Measurements from ENCODE around the gene FGD4. TPM values are rescaled to one million over a fixed set of nuclear protein-coding genes. Genes with fewer than 3 reads are reported as not detected.

FGD4 gene
- total and polyA plus RNA-seq, 9 of the 15 experiments (the other 6 are each of a cell fraction or from before 2014, with no cell fraction given): 0.05 to 0.51 (median 0.27) TPM

DNA sequence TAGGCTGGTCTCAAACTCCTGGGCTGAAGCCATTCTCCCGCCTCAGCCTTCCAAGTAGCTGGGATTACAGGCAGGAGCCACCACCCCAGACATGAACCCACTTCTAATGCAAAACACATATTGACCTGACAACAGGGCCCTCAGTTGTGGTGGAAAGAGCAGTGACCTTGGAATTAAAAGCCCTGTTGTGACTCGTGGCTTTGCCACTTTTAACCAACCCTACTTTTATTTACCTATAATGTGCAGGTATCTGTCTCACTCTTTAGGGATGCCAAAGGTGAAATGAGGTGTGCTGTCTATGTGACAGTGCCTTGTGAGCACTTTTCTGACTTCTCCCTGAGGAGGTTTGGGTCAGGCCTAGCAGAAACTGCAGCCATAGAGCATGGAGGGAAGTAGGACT is 146.9 kb downstream of the FGD4 start:
- no peak overlapping the region for H3K27ac ChIP-seq (ENCODE audit: extremely low read depth, low read depth, low read length)
- 4% methylated on average over 2 of the region's 2 CpGs for WGBS (ENCODE audit: insufficient coverage, low coverage, missing lambda C conversion rate)
- no peak for FAIRE-seq
- H3K9me1 ChIP-seq (ENCODE audit: control insufficient read depth, insufficient read depth, low read length): no peaks in the 10 kb centered on the region
- no peaks in the 10 kb centered on the region for H4K20me1 ChIP-seq (replicated peaks; ENCODE audit: control insufficient read depth, insufficient read depth, low read length)
- TF ChIP-seq RUNX1 (IDR thresholded peaks at IDR 0.05; ENCODE audit: low read depth): no peak
- TF ChIP-seq DPF2 (IDR thresholded peaks at IDR 0.05): no peak
- TF ChIP-seq, protein P1, sequence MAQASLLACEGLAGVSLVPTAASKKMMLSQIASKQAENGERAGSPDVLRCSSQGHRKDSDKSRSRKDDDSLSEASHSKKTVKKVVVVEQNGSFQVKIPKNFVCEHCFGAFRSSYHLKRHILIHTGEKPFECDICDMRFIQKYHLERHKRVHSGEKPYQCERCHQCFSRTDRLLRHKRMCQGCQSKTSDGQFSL (CRISPR knock-in tag; IDR thresholded peaks at IDR 0.05): no peak
- TF ChIP-seq, protein P1 (tag; IDR thresholded peaks at IDR 0.05): no peak
- H3K36me3 ChIP-seq (ENCODE audit: control insufficient read depth, insufficient read depth, low read length): no peaks in the 10 kb centered on the region
- no peak overlapping the region for H3K9ac ChIP-seq (ENCODE audit: insufficient read depth in 1 of 2, low read depth in 2 of 2, low read length in 2 of 2)
- H3K9me3 ChIP-seq (replicated peaks; ENCODE audit: control insufficient read depth, insufficient read depth, low read depth, low read length): no peaks in the 10 kb centered on the region
- intact Hi-C loops (cut with micrococcal nuclease): no loop called here
- in situ Hi-C loops (cut with MboI): no loop called here
- no peak overlapping the region for H2AFZ ChIP-seq (ENCODE audit: low read depth, low read length)
- no peak for DNase-seq (ENCODE audit: extremely low read depth in 1 of 4, low spot score in 3 of 4)
- BruUV-seq (replicated peaks): no TSS peak
- H3K4me2 ChIP-seq (ENCODE audit: insufficient read depth, low read length): no peak overlapping the region
- ChIA-PET CTCF (ENCODE audit: low intra/inter-chr PET ratio) (no interaction called here), POLR2A (interaction anchor here (1.6 kb wide), 1 partner anchor 10 kb away, joined by 3 read pairs; no protein-coding TSS in a partner anchor)
- H3K4me1 ChIP-seq (replicated peaks in 1 of 2; ENCODE audit: control insufficient read depth in 2 of 2, insufficient read depth in 2 of 2, low read length in 2 of 2): no peaks in the 10 kb centered on the region
- ATAC-seq: no peak
- H3K79me2 ChIP-seq (ENCODE audit: control insufficient read depth, insufficient read depth, low read length): no peaks in the 10 kb centered on the region
- H3K4me3 ChIP-seq: no peak overlapping the region
- H3K27me3 ChIP-seq (ENCODE audit: control insufficient read depth in 2 of 2, insufficient read depth in 2 of 2, low read length in 2 of 2): peaks cover 6 to 16% of the 10 kb centered on the region in 2 experiments; a peak in 4 of 5 replicates

- peaks cover 6 to 22% of the 10 kb centered on the region in 2 experiments; a peak in 4 of 5 replicates for H3K27me3 ChIP-seq (ENCODE audit: control insufficient read depth in 2 of 2, insufficient read depth in 2 of 2, low read length in 2 of 2)
- no peak overlapping the region for H3K27ac ChIP-seq (ENCODE audit: extremely low read depth, low read depth, low read length)
- in situ Hi-C loops (cut with MboI) (no loop called here), intact Hi-C loops (cut with micrococcal nuclease) (no loop called here)
- H3K36me3 ChIP-seq (ENCODE audit: control insufficient read depth, insufficient read depth, low read length): no peaks in the 10 kb centered on the region
- 0% methylated on average over 6 of the region's 6 CpGs for WGBS (ENCODE audit: insufficient coverage, low coverage, missing lambda C conversion rate)
- no peaks in the 10 kb centered on the region for H3K9me3 ChIP-seq (replicated peaks; ENCODE audit: control insufficient read depth, insufficient read depth, low read depth, low read length)
- no peak for DNase-seq (ENCODE audit: extremely low read depth in 1 of 4, low spot score in 3 of 4)
- no peak overlapping the region for H3K4me3 ChIP-seq
- H3K9me1 ChIP-seq (ENCODE audit: control insufficient read depth, insufficient read depth, low read length): no peaks in the 10 kb centered on the region
- no peaks in the 10 kb centered on the region for H3K4me1 ChIP-seq (replicated peaks in 1 of 2; ENCODE audit: control insufficient read depth in 2 of 2, insufficient read depth in 2 of 2, low read length in 2 of 2)
- H3K9ac ChIP-seq (ENCODE audit: insufficient read depth in 1 of 2, low read depth in 2 of 2, low read length in 2 of 2): no peak overlapping the region
- CTCF ChIA-PET (ENCODE audit: low intra/inter-chr PET ratio): no interaction called here
- no peak overlapping the region for H3K4me2 ChIP-seq (ENCODE audit: insufficient read depth, low read length)
- no peaks in the 10 kb centered on the region for H3K79me2 ChIP-seq (ENCODE audit: control insufficient read depth, insufficient read depth, low read length)
- ATAC-seq: no peak
- POLR2A ChIA-PET: interaction anchor here (0.7 kb wide), 1 partner anchor 13 kb away, joined by 3 read pairs; no protein-coding TSS in a partner anchor
- FAIRE-seq: no peak
- no TSS peak for BruUV-seq (replicated peaks)
- no peak overlapping the region for H2AFZ ChIP-seq (ENCODE audit: low read depth, low read length)
- H4K20me1 ChIP-seq (replicated peaks; ENCODE audit: control insufficient read depth, insufficient read depth, low read length): no peaks in the 10 kb centered on the region
- TF ChIP-seq, protein P2, sequence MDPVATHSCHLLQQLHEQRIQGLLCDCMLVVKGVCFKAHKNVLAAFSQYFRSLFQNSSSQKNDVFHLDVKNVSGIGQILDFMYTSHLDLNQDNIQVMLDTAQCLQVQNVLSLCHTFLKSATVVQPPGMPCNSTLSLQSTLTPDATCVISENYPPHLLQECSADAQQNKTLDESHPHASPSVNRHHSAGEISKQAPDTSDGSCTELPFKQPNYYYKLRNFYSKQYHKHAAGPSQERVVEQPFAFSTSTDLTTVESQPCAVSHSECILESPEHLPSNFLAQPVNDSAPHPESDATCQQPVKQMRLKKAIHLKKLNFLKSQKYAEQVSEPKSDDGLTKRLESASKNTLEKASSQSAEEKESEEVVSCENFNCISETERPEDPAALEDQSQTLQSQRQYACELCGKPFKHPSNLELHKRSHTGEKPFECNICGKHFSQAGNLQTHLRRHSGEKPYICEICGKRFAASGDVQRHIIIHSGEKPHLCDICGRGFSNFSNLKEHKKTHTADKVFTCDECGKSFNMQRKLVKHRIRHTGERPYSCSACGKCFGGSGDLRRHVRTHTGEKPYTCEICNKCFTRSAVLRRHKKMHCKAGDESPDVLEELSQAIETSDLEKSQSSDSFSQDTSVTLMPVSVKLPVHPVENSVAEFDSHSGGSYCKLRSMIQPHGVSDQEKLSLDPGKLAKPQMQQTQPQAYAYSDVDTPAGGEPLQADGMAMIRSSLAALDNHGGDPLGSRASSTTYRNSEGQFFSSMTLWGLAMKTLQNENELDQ (CRISPR knock-in tag; IDR thresholded peaks at IDR 0.05; ENCODE audit: borderline replicate concordance): no peak
- TF ChIP-seq U2AF1 (optimal IDR thresholded peaks at IDR 0.05; ENCODE audit: low read depth, low read length) (no peak), POLR2AphosphoS2 (IDR thresholded peaks at IDR 0.05; ENCODE audit: low read length) (no peak), ZNF274 (IDR thresholded peaks at IDR 0.05; ENCODE audit: borderline replicate concordance, low read depth, low read length) (no peak), MEIS2 (IDR thresholded peaks at IDR 0.05; ENCODE audit: partially characterized antibody) (no peak), TAF9B (IDR thresholded peaks at IDR 0.05; ENCODE audit: partially characterized antibody) (no peak), HOXB6 (CRISPR knock-in tag; IDR thresholded peaks at IDR 0.05; ENCODE audit: borderline replicate concordance) (no peak), ELK1 (CRISPR knock-in tag; IDR thresholded peaks at IDR 0.05) (no peak)
Measured at GRCh38 chr12:32548691-32549281, 149.4 kb downstream of the FGD4 start.

Data from K562 (cell line).